NCI-H1436 (cell line): ENCODE results near the gene CDC27.
A peak's percentile ranks its signal among the peaks of the same experiment; 100 is the strongest.
"Not testable (repeated sequence)": the region's sequence is repeated elsewhere in the genome, so short reads cannot be mapped to it uniquely, and the experiment has no call there.

Experiments used
- DNase-seq: peaks from one replicate; lab custom pipeline; 2025; lab: John Stamatoyannopoulos, UW

The CDC27 gene, protein sequence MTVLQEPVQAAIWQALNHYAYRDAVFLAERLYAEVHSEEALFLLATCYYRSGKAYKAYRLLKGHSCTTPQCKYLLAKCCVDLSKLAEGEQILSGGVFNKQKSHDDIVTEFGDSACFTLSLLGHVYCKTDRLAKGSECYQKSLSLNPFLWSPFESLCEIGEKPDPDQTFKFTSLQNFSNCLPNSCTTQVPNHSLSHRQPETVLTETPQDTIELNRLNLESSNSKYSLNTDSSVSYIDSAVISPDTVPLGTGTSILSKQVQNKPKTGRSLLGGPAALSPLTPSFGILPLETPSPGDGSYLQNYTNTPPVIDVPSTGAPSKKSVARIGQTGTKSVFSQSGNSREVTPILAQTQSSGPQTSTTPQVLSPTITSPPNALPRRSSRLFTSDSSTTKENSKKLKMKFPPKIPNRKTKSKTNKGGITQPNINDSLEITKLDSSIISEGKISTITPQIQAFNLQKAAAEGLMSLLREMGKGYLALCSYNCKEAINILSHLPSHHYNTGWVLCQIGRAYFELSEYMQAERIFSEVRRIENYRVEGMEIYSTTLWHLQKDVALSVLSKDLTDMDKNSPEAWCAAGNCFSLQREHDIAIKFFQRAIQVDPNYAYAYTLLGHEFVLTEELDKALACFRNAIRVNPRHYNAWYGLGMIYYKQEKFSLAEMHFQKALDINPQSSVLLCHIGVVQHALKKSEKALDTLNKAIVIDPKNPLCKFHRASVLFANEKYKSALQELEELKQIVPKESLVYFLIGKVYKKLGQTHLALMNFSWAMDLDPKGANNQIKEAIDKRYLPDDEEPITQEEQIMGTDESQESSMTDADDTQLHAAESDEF

DNA sequence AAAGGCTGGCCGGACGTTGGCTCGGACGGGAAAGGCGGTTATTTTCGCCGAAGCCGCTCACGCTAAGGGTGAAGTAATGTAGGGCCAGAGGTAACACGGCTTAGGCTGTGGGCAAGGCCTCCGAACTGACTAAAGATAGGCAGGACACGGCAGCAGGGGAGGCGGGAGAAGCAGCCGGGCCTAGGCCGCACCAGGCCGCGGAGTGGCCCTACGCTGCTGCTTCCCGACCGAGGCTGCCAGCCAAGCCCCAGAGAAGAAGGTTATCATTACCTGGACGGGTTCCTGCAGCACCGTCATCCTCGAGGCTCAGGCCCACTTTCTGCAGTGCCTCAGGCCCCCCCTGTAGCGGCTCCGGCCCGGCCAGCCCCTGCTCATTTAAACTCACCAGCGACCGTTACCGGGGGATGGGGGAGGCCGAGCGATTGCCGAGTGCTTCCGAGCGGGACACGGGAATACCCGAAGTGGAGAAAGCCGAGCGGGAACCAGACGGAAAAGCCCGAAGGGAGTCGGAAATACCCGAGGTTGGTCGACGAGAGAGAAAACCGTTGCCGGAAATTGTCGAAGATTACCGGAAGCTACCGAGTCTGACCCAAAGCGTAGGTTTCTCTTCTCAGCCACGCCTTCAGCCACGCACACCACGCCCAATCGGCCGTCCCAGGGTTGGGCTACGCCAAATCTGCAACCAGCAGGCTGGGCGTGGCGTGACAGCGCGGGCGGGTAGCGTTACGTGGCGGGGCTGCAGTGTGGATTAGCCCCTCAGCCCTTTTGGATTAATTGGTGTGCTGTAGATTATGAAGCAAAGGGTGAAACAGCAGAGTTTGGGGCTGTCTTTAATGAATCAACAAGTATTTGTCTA lies at the start of gene CDC27:
Gene CDC27, minus strand, starts transcription at position 420 of the 856 bp plus-strand sequence. Its CDS starts 123 bp downstream, at position 297.
- DNase-seq = peak; percentile 100

DNA sequence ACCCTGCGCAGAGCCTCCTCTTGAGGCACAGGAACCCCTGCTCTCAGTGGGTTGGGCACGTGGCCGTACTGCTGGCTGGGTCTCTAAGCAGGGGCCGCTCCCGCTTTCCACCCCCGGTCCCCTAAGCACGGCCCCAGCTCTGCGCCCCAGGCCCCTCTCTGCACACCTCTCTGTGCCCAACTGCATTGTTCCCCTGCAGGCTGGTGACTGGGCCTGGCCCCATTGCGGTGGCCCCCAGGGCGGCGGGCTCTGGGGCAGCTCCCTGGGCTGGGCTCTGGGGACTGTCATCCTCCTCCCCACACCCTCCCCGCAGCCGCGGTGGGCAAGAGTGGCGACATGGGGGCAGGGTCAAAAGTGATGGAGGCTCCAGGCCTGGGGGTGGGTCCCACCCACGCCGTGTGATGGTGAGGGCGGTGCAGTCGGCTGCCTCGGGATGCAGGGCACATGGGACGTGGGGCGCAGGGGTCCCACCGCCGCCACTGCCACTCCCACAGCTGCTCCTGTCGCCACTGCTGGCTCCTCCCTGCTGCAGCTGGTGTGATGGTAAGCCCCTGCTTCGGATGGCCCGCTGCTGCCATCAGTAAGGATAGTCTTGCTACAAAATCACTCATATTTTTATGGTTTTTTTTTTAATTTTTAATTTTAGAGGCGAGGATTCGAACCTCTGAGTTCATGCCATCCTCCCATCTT lies 49.4 kb upstream of the CDC27 start:
- no peak for DNase-seq

DNA sequence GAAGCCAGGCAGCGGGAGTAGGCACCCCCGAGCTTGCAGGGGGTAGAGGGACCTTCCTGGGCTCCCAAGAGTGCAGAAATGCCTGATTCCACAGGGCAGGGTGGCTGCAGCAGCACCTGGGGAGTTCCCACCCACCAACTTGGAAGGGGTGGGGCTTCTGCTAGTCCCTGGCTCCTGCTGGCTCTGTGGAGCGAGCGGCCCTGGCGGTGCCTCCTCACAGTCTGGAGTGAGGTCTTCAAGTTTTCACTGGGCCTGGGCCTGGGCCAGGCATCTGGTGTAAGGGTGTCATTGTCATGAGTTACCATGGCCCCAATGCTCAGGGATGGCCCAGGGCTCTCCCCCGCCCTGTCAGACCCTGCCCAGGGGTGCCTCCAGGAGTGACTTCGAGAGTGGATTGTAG lies 48.7 kb upstream of the CDC27 start:
- DNase-seq = no peak

DNA sequence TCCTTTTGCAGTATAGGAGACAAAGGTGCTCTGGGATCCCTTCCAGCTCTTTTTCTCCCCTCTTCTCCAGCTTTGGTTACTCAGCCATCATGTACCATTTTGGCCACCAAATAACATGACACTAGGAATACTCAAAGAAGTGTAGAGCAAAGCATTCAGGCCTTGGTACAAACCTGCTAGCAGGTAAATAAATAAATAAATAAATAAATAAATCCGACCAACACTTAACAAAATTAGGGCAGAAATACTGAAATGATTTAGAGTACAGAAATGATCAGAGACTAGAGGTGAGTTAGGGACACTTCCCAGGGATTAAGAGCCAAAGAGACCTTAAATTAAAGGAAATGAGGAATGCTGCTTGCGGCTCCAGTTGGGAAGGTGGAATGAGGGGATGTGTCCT lies 46.8 kb upstream of the CDC27 start:
- DNase-seq = no peak

DNA sequence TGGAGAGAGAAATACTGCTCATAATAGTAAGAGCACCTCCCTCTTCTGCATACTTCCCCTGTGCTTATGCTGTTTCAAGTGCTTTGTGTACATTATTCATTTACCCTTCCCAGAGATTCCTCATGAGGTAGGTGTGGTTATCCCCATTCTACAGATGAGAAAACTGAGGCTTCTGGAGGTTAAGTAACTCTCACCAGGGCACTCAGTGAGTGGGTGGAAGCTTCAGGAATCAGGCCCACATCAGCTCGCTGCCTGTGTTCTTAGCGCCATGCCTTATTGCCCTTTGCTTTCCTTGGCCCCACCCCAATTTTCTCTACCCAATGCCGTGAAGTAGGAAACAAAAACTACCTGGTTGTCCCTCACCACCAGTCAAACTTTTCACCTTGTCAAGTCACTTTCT lies 46.4 kb upstream of the CDC27 start:
- DNase-seq = no peak

DNA sequence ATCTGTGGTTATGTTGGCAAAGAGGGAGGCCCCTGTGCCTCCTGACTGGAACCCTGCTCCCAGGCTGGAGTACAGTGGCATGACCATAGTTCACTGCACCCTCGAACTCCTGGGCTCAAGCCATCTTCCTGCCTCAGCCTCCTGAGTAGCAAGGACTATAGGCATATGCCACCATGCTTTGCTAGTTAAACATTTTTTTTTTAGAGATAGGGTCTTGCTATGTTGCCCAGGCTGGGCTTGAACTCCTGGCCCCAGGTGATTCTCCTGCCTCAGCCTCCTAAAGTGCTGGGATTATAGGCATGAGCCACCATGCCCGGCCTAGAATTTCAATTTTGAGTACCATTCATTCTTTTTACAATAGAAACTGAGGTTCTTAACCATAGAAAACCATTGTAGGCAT lies 43.4 kb upstream of the CDC27 start:
- DNase-seq = no peak

DNA sequence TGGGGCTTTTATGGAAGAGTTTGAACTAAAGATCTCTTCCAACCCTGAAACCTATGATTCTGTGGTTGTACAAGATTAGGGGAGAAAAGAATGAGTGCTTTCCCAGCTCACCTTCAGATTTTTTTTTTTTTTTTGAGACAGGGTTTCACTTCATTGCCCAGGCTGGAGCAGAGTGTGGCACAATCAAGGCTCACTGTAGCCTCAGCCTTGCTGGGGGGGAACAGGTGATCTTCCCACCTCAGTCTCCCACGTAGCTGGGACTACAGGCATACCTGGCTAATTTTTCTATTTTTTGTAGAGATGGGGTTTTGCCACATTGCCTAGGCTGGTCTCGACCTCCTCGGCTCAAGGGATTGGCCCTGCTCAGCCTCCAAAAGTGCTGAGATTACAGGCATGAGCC lies 42.8 kb upstream of the CDC27 start:
- DNase-seq = no peak

DNA sequence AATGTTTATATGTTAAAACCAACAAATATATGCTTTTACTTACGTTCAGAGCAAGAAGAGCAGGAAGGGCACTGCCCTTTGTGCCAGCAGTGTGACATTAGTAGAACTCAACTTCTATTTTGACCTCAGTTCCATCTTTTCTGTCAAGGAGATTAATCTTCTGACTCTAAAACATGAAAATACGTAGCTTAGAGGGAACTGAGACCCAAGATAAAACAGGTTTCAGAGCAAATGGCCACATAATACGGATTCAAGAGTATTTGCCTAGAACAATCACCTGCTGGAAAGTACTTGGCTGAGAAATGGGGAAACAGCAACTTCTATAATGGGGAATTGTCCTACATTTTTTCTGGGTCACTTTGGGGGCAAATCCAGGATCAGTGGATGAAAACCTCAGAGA lies 42.2 kb upstream of the CDC27 start:
- no peak for DNase-seq

DNA sequence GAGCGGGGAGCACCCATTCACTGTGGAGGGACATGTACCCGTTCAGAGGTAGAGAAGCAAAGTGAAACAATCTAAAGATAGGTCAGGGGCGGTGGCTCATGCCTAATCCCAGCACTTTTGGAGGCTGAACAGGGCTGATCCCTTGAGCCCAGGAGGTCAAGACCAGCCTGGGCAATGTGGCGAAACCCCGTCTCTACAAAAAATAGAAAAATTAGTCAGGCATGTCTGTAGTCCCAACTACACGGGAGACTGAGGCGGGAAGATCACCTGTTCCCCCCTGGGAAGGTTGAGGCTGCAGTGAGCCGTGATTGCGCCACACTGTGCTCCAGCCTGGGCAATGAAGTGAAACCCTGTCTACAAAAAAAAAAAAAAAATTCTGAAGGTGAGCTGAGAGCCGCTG lies 41.8 kb upstream of the CDC27 start:
- no peak for DNase-seq

DNA sequence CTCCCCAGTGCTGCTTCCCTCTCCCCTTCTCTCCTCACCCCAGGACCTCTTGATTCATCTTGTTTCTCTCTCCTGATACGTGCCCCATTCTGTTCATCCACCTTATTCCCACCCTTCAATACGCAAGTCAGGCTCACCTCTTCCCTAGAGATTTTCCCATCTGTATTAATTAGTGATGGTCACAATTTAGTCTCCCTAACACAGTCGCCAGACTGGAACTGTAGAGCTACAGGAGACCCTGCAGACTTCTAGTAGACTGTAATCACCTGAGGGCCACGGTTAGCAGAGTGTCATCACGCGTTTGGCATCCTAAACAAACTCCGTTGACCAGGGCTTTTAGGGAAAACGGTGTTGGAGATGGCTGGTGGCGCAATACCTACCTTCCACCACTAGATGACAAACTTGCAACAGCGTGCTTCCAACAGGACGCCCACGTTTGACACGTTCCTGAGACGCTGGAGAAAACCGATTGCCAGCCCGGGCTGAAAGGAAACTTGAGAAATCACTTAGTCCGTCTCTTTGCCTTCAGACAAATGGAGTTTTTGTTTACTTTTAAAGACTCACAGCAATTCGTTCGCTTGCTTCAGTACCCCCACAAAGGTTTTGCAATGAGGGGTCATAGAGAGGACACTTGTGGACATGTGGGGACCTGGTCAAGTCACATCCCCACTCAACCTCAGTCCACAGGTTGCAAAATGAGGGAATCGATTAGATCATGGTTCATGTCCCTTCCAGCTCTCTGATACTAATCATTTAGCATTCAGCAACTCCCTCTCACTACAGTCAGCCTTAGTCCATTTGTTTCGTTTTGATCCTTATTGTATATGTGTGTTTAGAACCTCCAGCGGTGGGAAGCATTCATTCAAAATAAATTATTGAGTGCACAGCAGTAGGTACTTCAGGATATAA lies 40.7 kb upstream of the CDC27 start:
- DNase-seq = peak; percentile 83

DNA sequence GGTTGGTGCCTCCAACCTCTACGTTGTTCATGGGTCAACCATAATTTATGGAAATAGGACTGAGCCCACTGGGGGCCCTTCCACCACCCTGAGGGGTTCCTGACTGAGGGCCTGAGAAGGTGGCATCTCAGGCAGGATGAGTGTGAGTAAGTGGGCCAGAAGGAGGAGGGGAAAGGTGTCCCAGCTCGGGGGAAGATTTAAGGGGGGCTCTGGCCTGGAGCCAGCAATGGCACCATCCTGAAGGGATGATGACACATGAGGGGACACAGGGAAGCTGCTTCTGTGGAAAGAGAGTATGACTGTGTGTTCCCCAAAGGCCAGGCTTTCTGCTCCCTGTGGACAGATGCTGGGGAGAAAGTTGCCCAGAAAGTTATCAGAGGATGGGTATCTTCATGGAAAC lies 38.8 kb upstream of the CDC27 start:
- no peak for DNase-seq

DNA sequence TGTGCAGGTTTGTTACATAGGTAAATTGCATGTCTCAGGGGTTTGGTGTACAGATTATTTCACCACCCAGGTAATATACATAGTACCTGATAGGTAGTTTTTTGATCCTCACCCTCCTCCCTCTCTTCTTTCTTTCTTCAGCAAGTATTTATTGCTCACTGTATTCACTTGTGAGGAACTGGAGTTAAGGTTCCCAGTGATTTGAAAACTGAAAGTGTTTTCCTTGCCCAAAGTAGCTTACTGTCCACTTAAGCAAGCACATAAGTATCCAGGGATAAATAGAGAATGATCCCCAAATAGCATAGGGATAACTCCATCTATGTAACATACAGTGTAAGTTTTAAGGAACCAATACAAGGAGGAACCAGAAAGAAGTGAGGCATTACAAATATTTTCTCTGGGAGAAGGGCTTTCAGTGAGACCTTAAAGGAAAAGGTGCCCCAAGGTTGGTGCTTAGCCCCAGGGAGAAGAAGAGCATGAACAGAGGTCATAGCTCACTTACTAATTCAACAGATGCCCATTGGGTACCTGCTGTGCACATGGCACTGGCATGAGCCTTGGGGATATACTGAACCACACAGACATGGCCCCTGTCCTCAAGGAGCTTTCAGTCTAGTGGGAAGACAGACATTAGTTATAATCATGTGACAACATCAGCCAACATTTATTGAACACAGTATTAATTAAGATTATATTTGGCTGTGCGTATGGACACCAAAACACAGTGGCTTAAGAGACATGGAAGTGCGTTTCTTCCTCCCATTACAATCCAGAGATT lies 37.0 kb upstream of the CDC27 start:
- DNase-seq = no peak

DNA sequence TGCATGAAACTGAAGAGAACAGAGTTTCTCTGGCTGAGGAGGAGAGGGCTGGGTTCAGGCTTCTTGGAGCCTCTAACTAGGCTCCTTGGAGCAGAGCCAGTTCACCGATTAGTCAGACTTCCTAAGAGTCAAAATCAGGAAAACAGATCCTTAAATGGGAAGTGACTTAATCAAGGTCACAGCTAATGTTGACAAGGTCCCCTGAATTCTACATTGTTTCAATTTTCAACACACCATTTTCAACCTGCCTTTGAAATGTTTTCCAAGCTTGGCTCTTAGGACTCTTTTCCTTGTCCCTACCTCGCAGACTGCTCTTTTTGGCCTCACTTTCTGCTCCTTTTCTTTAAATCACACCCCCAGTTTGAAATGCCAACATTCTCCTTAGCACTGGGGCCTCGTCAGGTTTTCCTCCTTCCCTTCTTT lies 36.4 kb upstream of the CDC27 start:
- no peak for DNase-seq

DNA sequence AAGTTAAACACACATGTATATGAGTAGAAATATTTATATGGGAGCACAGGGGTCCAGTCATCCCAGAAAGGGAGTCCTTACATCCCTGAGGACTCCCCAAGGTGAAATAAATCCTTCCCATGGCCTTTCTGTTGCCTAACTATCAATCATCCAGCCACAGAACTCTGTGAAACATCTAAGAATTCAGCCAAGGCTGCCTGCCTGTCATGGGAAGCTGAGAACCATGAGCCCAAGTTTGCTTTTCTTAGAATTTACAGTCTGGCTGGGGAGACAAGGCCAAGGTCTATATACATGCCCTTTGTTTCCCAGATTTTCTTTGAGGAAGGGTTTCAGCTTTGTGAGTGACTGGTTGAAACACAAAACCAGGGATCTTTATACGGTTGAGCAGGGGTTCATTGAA lies 35.9 kb upstream of the CDC27 start:
- DNase-seq = no peak

DNA sequence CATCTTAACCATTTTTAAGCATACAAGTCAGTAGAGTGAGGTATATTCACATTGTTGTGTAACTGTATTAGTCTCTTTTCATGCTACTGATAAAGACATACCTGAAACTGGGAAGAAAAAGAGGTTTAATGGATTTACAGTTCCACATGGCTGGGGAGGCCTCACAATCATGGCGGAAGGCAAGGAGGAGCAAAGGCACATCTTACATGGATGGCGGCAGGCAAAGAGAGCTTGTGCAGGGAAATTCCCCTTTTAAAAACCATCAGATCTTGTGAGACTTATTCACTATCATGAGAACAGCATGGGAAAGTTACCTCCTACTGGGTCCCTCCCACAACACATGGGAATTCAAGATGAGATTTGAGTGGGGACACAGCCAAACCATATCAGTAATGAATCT lies 35.0 kb upstream of the CDC27 start:
- not testable (repeated sequence) for DNase-seq

DNA sequence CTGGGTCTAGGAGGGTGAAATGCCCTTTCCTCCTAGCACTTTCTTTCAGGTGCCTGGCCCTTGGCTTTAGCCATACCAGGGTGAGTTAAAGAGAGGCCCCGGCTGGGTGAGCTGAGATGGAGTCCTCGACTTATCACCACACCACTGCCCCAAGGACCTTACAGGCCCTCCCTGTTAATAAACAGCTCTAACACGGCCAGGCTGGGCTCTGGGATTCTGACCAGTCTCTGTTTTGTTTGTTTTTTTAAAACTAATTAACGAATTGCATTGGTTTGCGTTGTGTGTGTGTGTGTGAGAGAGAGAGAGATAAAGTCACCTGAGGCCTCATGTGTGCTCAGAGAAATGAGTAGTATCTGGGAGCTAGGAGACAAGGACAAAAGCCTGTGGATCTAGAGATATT lies 34.4 kb upstream of the CDC27 start:
- DNase-seq = no peak

DNA sequence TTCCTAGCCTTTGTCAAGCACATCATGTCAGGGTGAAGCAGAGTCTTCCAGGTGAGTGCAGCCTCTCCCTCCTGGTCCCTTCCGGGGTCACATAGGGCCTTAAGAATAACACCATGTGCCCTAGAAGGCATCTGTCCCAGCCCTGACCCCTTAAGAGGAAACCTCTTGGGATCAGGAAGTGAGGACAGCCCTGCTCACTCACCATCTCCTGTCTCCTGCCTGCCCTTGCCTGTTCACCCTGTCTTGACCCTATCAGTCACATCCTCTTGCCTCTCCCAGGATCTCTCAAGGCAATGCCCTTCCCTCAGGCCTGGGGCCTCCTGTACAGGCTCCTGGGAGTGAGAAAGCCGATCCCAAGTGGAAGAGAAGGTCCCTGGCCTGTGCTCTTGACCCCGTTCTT lies 33.9 kb upstream of the CDC27 start:
- no peak for DNase-seq

DNA sequence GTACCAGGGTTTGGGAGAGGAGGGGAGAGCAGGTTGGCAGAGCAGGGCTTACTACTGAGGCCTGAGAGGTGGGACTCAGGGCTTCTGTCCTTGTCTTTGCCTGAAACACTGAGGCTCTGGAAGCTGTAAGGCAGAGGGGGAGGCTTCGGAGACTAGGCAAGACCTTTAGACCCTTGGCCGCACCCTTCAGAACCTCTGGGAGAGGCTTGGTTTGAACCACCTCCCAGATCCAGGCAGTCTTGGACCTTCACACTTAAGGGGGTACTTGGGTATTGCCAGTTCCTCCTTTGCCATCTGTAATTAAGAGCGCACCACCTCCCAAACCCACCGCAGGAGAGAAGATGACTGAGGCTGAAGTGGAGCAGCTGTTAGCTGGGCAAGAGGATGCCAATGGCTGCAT lies 33.0 kb upstream of the CDC27 start:
- DNase-seq = no peak

DNA sequence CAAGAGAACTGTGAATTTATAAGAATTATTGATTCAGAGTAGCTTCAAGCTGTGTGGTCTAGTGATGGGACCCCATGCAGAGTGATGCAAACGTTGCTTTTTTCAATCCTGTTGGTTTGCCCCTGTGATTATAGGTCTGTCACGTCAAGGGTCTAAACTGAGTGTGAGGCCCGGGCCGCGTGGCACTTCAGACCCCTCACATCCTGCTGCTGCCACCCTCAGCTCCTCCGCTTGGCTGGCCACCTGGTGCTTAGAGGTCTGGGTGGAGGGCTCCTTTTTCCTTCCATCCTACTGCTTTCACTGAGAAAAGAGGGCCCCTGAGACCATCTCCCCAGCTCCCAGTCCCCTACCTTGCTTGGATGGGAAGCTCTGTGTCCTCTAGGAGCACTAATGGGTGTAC lies 32.1 kb upstream of the CDC27 start:
- DNase-seq = no peak

DNA sequence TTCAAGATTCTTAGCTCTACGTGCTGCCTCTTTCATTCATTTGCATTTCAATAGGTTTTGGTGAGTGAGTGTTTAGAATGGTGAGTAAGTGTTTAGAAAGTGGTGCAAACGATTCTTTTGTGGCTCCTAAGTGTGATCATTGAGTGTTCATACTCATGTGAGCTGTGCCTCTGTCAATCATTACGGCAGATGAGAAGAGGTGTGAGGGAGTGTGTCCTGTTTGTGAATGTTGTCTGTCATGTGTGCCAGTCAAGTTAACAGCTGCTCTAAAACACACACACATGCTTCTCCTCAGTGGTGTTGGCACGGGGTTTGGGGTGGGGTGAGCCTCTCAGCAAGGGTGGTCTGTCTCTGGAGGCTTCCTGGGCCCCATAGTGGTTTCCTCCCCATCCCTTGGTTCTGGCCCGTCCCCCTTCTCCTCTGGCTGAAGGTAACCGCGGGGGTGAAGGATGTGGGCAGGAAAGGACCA lies 31.5 kb upstream of the CDC27 start:
- DNase-seq = peak; percentile 24
